GM19023 (cell line): ENCODE results near the gene CSNK2A2.

Source experiments
- ATAC-seq: cut with Tn5 transposase; IDR thresholded peaks from one replicate; pipeline ENCODE4 v1.9.1; 2021; ENCODE audit warnings: mild to moderate bottlenecking, moderate library complexity; ENCODE audit not compliant: unreplicated experiment

Gene CSNK2A2

DNA sequence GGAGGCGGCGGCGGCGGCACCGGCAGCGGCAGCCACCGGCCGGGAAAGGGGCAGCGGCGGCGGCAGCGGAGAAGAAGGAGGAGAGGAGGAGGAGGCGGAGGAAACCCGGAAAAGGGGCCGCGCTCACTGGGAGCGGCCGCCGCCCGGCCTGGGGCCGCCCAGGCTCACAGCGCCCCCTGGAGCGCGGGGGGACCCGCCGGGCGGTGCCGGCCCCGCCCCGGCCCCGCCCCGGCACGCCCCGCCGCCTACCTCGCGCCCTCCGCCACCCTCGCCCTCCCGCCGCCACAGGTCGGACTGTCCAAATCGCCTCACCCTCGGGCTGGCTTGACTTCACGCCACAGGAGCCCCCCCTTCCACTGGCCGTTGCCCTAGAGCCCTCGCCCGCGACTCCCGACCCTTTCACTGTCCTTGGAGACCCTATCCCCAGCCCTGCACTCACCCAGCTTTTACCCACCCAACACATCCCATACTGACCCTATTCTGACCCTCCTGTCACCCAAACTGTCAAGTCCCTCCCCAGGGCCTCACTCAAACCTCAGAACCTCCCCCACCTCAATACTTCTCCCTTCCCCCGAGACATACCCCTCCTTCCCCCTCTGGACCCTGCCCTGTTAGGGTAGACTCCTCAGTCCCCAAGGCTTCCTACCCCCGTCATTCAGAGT, at the start of gene CSNK2A2:
TSS of gene CSNK2A2 (minus strand) at position 85 of the 662 bp plus-strand sequence. CDS start 370 bp downstream, outside the sequence.
- peak; percentile 83 for ATAC-seq

DNA sequence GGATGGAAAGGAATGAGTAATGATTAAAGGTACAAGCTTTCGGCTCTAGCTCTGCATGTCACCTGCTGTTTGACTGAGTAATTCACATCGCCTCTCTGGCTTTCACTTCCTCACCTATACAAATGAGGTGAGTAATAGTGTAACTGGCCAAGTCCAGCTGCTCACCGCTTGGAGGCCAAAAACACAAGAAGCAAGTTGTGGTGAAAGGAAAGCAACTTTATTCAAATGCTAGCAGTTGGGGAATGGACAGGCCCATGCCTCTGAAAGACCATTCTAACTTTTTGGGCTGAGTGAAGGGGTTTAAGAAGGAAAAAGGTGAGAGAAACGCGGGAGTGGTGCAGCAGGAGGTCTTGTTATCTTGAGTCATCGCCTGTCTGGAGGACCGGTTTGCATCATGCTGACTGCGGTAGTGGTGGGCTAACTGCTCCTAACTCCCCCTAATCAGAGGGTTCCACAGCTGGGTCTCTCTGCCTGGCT, 45.7 kb upstream of the CSNK2A2 start:
- peak; percentile 97 for ATAC-seq

DNA sequence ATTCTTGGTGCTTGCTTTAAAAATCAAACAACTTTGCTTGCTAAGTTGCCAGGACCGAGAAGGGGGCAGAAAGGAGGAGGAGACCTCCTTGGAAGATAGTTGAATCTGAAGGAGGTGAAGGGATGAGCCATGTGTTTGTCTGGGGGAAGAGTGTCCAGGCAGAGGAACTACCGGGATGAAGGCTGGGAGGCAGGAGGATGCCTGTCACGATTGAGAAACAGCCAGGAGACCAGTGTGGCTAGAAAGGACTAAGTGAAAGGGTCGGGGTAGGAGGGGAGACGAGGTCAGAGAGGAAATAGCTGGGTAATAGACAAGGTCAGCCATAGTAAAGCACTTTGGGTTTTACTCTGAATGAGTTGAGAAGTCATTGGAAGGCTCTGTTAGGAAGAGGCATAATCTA, 38.9 kb upstream of the CSNK2A2 start:
- ATAC-seq: no peak

DNA sequence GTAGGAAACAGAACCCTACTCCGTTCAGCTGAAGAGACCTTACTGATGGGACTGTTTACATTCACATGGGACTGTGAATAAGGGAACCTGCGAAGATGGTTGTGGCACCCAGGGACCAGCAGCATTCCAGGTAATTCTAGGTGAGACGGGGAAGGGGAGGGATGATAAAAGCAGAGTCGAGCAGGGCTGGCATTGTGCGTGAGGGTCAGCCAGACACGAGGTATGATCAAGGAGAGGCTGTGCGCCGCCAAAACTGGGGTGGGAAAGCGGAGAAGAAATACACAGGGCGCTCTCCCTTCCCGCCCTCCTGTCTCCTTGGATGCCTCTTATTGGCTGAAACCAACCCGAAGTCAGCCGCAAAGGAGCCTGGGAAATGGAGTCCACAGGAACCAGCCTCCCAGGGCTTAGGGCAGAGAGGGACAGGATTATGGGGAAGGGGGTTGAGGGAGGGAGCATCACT, 38.4 kb upstream of the CSNK2A2 start:
- peak; percentile 99 for ATAC-seq

DNA sequence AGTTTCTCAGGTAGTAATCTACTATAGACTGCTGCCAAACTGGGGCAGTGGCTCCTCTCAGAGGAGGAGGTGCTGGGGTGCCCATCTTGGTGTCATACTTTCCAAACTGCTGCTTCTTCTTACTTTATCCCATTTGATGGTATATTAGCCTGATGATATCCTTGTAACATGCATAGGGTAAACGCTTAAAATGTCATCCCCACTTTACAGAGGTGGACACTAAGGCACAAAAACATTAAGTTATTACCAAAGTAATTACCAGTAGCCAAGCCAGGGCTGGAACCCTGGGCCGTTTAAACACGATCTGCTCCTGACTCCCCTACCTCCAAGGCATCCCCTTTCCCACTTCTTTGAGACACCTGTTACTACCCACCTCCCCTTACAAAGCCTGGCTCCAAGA, 37.8 kb upstream of the CSNK2A2 start:
- ATAC-seq: no peak

DNA sequence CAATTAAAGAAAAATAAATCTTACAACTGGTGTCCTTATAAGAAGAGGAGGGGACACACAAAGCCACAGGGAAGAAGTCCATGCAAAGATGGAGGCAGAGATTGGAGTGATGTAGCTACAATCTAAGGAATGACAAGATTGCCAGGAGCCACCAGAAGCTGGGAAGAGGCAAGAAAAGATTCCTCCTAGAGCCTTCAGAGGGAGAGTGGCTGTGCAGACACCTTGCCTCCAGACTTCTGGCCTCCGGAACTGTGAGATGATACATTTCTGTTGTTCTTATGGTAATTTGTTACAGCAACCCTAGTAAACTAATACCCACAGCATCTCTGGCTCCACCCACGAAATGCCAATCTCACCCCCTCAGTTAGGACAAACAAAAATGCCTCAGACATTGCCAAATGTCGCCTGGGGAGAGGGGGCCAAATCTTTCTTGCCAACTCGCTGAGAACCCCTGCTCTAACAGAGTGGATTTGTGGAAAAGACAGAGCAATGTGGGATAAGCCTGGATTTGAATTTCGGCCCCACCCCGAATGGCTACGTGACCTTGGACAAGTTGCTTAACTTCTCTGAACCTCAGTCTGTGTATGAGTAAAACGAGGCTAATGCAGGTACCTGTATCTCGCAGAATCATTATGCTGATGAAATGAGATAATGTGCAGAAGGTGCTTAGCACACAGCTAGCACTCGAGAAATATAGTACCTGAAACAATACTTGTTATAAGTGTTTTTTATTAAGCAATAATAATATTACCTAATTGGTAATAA, 37.1 kb upstream of the CSNK2A2 start:
- no peak for ATAC-seq

DNA sequence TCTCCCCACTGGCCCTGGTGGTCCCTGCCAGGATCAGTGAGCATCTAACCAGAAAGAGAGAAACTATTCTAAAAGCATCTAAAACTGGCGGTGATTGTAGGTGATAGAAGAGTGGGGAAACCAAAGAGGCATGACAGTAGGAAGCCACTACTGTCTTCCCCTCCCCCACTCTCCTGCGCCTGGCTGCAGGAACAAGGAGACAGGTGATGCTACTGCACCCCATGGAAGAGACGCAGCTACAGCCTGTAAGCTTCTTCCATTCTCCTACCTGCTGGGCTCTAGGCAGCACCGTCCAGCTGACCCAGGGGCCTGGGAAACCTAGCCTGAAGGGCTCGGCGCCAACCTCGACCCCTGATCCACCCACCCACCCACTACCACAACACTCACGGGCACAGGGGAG, 32.4 kb upstream of the CSNK2A2 start:
- no peak for ATAC-seq

DNA sequence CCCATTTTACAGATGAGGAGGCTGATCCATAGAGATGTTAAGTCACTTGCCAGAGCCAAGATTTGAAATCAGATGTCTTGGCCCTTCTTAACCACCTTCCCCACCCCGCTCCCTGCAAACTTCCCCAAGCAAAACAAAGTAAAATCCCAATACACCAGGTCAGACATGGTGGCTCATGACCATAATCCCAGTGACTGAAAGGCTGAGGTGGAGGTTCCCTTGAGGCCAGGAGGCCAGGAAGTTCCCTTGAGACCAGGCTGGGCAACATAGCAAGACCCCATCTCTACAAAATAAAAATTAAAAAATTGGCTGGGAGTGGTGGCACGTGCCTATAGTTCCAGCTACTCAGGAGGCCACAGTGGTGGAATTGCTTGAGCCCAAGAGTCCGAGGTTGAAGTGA, 28.9 kb upstream of the CSNK2A2 start:
- no peak for ATAC-seq

DNA sequence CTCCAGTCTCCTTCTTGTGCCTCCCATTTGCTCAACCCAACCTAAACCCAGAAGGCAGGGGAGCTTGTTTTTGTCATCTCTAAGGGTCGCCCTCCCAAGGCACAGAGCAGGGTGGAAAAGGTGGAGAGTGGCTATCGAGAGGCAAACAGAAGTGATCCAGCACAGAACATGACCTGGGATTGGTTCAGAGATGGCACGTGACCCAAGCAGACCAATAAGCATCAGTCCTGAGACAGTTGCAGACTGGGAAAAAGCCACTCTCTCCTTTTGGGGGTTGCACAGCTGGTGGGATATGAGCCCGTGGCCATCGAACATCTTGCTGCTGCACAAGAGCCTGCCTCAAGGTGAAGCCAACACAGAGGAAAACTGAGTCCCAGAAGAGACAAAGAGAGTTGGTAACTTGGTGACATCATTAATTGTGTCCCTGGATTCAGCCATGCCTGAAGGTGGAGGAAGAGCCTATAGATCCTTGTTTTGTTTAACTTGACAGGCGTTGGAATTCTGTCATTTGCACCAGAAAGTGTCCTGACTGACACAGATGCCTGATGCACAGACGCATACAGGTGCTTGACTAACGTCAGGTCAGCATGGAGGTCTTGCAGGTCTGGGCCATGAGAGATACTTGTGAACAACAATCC, 28.2 kb upstream of the CSNK2A2 start:
- no peak for ATAC-seq

DNA sequence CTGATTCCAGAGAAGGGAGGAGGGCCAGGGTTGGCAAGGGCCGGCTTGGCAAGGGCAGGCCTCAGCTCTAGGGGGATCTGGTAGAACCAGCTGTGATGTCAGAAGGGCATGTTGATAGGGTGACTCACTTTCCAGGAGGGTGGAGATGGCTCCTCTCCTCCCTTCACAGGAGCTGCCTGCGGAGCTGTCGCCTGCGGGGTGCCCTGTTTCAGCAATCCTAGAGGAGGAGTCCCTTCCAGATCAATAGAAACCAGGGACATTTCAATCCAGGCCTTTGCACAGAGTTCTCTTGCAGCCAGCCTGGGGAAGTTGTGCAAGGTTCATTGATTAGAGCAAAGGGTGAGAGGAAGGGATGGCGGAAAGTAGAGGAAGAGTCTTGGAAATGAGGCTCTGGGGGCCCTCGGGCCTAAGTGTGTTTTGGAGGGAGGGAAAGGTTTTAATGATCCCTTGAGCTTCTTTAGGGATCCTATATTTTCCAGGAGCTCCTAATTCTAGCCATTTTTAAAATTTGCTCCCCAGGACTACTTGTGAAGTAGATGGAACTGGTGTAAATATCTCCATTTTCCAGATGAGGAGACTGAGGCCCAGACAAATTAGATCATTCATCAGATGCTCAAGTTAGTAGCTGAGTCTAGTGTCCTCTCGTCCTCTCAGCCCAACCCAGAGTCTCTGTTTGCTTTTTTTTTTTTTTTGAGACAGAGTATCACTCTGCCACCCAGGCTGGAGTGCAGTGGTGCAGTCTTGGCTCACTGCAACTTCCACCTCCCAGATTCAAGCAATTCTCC, 24.8 kb upstream of the CSNK2A2 start:
- no peak for ATAC-seq

DNA sequence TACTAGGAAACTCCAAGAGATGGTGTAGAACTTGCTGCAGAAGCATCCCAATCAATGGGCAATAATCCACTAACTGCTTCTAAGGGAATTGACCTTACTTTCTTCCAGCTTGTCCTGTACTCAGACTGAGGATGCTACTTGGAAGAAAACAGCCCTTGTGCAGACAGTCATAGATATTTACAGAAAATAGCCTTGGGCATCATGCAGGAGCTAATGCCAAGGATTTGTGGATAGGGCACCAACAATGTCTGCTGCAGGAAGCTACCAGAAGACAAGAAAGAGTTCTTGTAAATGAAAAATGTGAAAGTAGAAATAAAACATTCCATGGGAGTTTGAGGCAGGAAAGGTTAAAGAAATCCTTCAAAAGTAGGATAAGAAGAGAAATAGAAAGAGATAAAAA, 21.5 kb upstream of the CSNK2A2 start:
- no peak for ATAC-seq

DNA sequence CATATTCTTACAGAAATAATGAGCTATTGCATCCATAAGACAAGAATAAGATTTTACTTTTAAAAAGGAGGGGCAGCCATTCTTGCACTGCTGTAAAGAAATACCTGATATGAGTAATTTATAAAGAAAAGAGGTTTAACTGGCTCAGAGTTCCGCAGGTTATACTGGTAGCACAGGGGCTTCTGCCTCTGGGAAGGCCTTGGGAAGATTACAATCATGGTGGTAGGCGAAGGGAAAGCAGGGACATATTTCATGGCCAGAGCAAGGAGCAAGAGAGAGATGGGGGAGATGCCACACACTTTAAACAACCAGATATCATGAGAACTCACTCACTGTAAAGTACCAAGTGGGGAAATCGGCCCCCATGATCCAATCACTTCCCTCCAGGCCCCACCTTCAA, 20.9 kb upstream of the CSNK2A2 start:
- no peak for ATAC-seq

DNA sequence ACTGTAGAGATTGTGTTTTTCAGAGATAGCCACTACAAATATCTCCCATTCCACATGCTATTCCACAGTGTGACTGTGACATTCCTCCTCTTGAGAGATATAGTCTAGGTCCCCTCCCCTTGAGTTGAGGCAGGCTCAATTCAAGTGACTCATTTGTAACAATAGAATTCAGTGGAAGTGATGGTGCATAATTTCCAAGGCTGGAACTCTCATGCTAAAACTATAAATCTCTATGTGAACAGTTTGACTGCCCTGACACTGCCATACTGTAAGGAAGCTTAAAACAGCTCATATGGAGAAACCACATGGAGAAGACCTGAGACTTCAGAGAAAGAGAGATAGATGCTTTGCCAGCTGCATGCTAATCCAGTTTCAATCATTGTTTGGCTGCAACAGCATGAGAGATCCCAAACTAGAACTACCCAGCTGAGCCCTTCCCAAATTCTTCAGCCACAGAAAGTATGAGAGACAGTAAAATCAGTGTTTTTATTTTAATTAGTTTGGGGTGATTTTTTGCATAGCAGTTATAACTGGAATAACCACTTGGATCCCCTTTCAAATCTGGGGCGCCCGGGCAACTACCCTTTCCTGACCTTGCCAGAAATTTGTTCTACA, 19.5 kb upstream of the CSNK2A2 start:
- ATAC-seq: no peak

DNA sequence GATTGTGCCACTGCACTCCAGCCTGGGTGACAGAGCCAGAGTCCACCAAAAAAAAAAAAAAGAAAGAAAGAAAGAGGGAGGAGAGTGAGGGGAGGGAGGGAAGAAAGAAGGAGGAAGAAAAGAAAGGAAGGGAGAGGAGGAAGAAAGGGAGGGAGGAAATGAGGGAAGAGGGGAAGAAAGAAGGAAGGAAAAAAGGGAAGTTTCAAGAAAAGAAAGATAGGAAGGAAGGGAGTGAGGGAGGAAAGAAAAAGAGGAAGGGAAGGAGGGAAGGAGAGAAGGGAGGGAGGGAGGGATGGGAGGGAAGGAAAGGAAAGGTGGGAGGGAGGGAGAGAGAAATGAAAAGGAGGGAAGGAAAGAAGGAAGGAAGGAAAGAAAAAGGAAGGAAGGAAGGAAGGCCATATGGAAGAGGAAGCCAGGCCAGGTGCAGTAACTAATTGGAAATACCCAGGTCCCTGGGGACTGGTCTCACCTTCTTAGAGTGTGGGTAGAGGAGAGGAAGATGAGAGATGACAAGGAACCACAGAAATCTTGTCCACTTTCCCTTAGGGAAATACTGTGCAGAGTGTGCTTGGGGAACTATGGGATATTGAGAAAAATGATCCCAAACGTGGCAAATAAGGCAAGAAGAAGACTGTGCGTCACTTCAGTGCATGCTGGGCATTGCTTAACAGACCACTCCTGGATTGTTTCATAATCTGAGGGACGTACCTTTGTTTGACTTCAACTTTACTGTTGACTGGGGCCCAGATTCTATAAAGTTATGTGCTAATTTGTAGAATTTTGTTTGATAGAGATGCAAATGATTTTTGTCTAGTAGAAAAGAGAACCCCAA, 15.1 kb upstream of the CSNK2A2 start:
- no peak for ATAC-seq

DNA sequence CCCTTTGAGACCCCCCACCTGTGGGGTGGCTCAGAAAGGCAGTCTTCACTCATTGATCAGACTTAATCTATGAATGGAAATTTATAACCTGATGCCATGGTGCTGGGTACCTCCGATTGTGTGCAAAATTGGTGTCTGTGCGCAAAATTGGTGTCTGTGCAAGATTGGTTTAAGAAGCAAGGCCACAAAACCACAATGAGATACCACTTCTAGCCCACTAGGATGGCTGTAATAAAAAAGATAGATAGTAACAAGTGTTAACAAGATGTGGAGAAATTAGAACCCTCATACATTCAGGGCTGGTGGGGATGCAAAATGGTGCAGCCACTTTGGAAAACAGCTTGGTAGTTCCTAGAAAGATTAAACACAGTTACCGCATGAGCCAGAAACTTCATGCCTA, 13.9 kb upstream of the CSNK2A2 start:
- no peak for ATAC-seq

DNA sequence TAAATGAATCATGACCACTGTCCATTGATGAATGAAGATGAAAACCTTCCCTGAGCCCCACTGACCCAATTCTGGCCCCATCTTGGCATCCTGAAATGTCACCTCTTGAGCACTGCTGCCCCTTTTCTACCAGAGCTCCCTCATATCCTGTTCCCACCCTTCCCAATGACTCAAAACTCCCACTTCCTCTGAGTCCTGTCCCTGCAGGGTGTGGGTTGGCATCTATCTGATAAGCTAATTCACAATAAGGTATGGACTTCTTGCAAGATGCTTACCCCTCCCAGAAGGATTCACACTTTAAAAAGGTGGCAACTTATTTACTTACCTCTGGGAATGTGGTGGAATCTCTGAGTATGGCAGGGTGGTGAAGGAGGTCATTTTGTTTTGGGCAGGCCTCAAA, 13.3 kb upstream of the CSNK2A2 start:
- ATAC-seq: no peak

DNA sequence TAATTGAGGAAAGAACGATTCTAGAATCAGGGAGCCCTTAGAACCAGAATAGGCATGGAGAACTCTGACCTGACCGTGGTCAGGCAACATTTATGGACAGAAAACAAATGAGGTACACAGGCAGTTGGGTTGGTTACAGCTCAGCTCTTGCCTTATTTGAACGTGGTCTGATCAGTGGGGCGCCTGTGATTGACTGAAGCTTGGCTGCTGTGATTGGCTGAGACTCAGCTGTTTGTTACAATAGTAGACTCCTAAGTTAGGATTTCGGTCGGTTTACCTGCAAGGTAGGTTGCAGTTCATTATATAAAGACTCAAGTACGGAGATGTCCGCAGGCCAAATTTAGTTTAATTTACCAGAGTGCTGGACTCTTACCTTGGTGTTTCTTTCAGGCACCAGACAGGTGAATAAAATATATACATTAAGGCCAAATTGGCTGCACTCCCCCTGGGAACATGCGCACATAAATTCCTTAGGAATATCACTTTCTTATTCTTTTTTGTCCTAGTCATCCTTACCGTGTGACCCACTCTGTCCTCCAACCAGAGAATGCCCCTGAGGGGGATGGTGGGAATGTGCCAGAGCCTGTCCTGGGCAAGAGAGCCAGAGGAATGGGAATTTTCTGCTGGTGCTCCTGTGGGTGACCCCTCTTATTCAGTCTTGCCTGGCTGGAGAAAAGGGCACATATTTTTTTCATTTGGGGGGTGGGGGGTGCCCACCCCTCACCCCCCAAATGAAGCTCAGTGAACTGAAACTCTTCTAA, 7.5 kb upstream of the CSNK2A2 start:
- ATAC-seq: no peak

DNA sequence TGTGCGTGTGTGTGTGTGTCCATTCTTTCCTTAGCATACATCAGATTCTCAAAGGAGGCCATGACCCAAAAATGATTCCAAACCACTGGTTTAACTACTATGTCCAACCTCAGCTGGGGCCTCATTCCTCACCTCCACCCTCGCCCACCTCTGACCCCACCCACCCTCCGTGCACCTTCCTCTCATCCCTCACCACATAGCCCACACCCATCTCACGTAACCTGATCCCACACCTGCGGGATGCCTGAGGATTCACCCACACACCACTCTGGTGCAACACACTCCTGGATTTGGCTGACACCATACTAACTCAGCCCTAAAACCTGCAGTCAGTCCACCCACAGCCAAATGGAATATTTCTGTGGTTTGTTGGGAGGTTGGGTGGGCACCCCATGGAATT, 3.3 kb upstream of the CSNK2A2 start:
- ATAC-seq: no peak
